Endothelial cell (in vitro differentiated cells): ENCODE measurements around the gene TINAG. TPM values are rescaled to one million over a fixed set of nuclear protein-coding genes. Genes with fewer than 3 reads are reported as not detected.

Source experiments
- DNase-seq: peaks from one replicate; pipeline ENCODE4 v3.0.0; 2021; ENCODE audit warnings: low spot score
- H3K27ac Mint-ChIP-seq: one replicate; pipeline ENCODE4 v1.8.0; 2021; ENCODE audit warnings: mixed read lengths, inconsistent platforms; ENCODE audit not compliant: unreplicated experiment
- H3K27me3 Mint-ChIP-seq: one replicate; pipeline ENCODE4 v1.8.0; 2021; ENCODE audit warnings: mild to moderate bottlenecking, moderate library complexity, mixed read lengths, inconsistent platforms; ENCODE audit not compliant: unreplicated experiment
- H3K36me3 Mint-ChIP-seq: one replicate; pipeline ENCODE4 v1.8.0; 2021; ENCODE audit warnings: mild to moderate bottlenecking, low read depth, mixed read lengths, inconsistent platforms; ENCODE audit not compliant: unreplicated experiment
- H3K4me1 Mint-ChIP-seq: one replicate; pipeline ENCODE4 v1.8.0; 2021; ENCODE audit warnings: mild to moderate bottlenecking, mixed read lengths, inconsistent platforms; ENCODE audit not compliant: unreplicated experiment
- H3K4me3 Mint-ChIP-seq: one replicate; pipeline ENCODE4 v1.8.0; 2021; ENCODE audit warnings: mild to moderate bottlenecking, mixed read lengths, inconsistent platforms; ENCODE audit not compliant: unreplicated experiment
- H3K9me3 Mint-ChIP-seq: one replicate; pipeline ENCODE4 v1.8.0; 2021; ENCODE audit warnings: mixed read lengths, inconsistent platforms; ENCODE audit not compliant: unreplicated experiment
- CTCF ChIP-seq: fragments of 200-600 bp; sonication (generic); IDR thresholded peaks from one replicate; pipeline ENCODE4 v1.5.0; 2021; ENCODE audit warnings: antibody characterized with exemption; ENCODE audit not compliant: unreplicated experiment
- total RNA-seq: library from RNA; stranded (reverse); fragmentation: NEBNext Ultra II Directional; extraction: Animal tissue kit (Norgen Biotek cat#: 25700); gene quantifications from one replicate; pipeline ENCODE4 v1.2.1, GENCODE V29; 2021; ENCODE audit not compliant: unreplicated experiment

TINAG gene
- total RNA-seq, 1 donor from 2014 or later = not detected

DNA sequence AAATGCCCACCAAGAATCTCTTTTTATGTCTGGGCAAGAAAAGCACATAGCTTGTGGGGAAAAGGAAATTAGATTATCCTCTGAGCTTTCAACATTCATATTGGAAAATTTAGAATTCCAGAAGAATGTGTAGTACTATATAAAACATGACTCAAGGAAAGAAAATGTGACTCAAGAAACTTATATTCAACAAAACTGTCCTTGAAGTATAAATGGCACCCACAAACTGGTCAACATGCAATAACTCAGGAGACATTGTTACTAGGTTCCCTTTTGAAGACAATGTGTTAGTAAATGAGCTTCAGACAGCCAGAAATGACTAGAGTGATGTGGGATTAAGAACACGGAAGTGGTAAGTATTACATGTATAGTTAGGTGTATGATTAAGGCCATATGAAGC lies 26.1 kb upstream of the TINAG start:
- Mint-ChIP-seq H3K27me3 (peaks cover 1% of the 10 kb centered on the region), H3K4me1 (no peaks in the 10 kb centered on the region), H3K4me3 (no peak overlapping the region), H3K27ac (no peak overlapping the region), H3K36me3 (no peaks in the 10 kb centered on the region), H3K9me3 (no peaks in the 10 kb centered on the region)
- no peak for DNase-seq
- no peak for TF ChIP-seq CTCF

DNA sequence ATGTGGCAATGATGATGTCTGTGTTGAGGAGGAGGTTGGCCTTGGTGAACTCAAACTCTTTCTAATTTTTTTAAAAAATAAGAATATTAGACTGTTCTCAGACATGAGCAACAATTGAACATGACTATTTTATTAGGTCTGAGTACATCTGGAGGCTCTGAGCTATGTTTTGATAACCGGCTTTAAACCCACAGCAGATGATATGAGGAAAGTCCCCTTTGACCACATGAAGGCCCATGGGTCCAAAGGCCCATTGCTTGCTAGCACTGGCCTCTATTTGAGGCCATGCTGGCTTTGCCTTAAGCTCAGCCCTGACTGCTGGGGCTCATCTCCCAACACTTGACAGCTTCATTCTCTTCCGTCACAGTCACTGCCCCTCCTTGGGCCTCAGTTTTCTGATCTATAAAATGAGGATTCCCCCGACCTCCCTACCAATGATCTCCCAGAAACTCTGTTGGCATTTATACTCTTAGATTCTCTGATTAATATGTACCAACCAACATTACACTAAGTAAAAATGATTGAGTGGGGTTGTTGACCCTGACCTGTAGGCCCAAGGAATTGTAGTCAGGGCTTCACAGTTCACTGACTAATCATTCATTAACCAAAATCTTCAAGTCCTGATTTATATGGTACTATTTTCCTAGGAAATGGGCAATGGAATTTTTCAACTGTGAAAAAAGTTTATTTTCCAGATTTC lies 23.9 kb upstream of the TINAG start:
- H3K27me3 Mint-ChIP-seq = no peaks in the 10 kb centered on the region
- H3K4me1 Mint-ChIP-seq = no peaks in the 10 kb centered on the region
- no peaks in the 10 kb centered on the region for H3K36me3 Mint-ChIP-seq
- no peak for DNase-seq
- H3K4me3 Mint-ChIP-seq = no peak overlapping the region
- no peak overlapping the region for H3K27ac Mint-ChIP-seq
- H3K9me3 Mint-ChIP-seq = no peaks in the 10 kb centered on the region
- no peak for TF ChIP-seq CTCF

DNA sequence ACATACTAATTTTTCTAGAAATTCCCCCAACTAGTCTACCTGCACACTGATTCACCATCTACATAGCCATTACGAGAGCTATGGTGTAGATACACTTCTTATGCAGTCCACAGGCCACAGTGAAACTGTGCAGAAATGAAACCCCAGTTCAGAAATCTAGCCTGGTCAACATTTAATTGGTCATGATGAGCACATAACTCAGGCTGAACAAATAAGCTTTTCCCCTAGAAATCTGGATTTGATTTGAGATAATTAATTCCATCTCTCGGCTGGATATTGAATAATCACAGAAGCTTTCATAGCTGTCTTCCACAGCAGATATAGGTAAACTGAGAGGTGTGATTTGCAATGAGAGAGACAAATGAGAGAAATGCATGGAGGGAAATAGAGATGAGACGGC lies 22.6 kb upstream of the TINAG start:
- Mint-ChIP-seq H3K4me1 (no peaks in the 10 kb centered on the region), H3K9me3 (no peaks in the 10 kb centered on the region), H3K36me3 (no peaks in the 10 kb centered on the region), H3K27me3 (no peaks in the 10 kb centered on the region), H3K4me3 (no peak overlapping the region), H3K27ac (no peak overlapping the region)
- no peak for TF ChIP-seq CTCF
- DNase-seq = no peak

DNA sequence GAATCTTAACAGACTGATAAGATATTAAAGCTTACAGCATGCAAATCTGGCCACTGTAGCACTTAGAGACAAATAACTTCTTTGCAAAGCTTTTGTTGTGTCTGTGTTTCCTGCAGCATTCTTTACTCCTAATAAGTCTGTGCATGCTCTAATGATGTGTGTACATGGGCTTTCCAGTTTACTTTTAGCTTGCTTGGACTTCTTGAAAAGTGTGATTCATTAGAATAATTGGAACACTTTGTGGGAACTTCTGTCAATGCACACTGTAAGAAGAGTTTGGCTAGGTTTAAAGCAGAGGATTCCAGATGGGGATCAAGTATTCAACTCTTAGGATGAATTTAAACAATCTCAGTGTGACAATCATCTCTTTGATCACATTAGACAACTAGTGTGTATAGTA lies 22.1 kb upstream of the TINAG start:
- H3K27ac Mint-ChIP-seq = no peak overlapping the region
- H3K4me1 Mint-ChIP-seq = no peaks in the 10 kb centered on the region
- no peak overlapping the region for H3K4me3 Mint-ChIP-seq
- no peaks in the 10 kb centered on the region for H3K27me3 Mint-ChIP-seq
- no peak for DNase-seq
- no peaks in the 10 kb centered on the region for H3K9me3 Mint-ChIP-seq
- no peaks in the 10 kb centered on the region for H3K36me3 Mint-ChIP-seq
- TF ChIP-seq CTCF = no peak

- H3K9me3 Mint-ChIP-seq = no peaks in the 10 kb centered on the region
- DNase-seq = no peak
- no peaks in the 10 kb centered on the region for H3K4me1 Mint-ChIP-seq
- no peak for TF ChIP-seq CTCF
- H3K27ac Mint-ChIP-seq = no peak overlapping the region
- no peaks in the 10 kb centered on the region for H3K27me3 Mint-ChIP-seq
- no peak overlapping the region for H3K4me3 Mint-ChIP-seq
- H3K36me3 Mint-ChIP-seq = no peaks in the 10 kb centered on the region
These were observed 19.8 kb upstream of the TINAG start for GRCh38 chr6:54288474-54288873.
